Measurements from ENCODE around the gene TYW5. TPM values are rescaled to one million over a fixed set of nuclear protein-coding genes. Genes with fewer than 3 reads are reported as not detected.

TYW5 gene
- 9.9 and 10.2 TPM in 2 replicates for total RNA-seq

- intact Hi-C loops (cut with micrococcal nuclease) = loop anchor here (1.0 to 10.0 kb wide), 6 partner anchors 26 to 909 kb away; partner anchors contain the start of genes BZW1, C2orf69, CLK1 and KCTD18
Measured at GRCh38 chr2:199955339-199956061, at the start of gene TYW5, which contains the start of gene MAIP1. Gene TYW5 (minus strand): TSS chr2:199955491. CDS start chr2:199955470, 21 bp downstream. Gene MAIP1 (plus strand): TSS chr2:199955582. CDS start chr2:199955799, 217 bp downstream.

- intact Hi-C loops (cut with micrococcal nuclease) = no loop called here
Measured at GRCh38 chr2:200003444-200003843, 48.2 kb upstream of the TYW5 start.

GRCh38 chr2:200000444-200001163 lies 45.3 kb upstream of the TYW5 start:
- intact Hi-C loops (cut with micrococcal nuclease) = no loop called here

- intact Hi-C loops (cut with micrococcal nuclease) = no loop called here
Measured at GRCh38 chr2:199999166-199999565, 43.9 kb upstream of the TYW5 start.

- intact Hi-C loops (cut with micrococcal nuclease) = no loop called here
Measured at GRCh38 chr2:199997296-199997695, 42.0 kb upstream of the TYW5 start.

GRCh38 chr2:199994896-199995295 lies 39.6 kb upstream of the TYW5 start:
- intact Hi-C loops (cut with micrococcal nuclease) = no loop called here

GRCh38 chr2:199994371-199994770 lies 39.1 kb upstream of the TYW5 start:
- intact Hi-C loops (cut with micrococcal nuclease) = no loop called here

- intact Hi-C loops (cut with micrococcal nuclease) = no loop called here
Measured at GRCh38 chr2:199992296-199992695, 37.0 kb upstream of the TYW5 start.

GRCh38 chr2:199991691-199992090 lies 36.4 kb upstream of the TYW5 start:
- intact Hi-C loops (cut with micrococcal nuclease) = no loop called here

- intact Hi-C loops (cut with micrococcal nuclease) = no loop called here
Measured at GRCh38 chr2:199989822-199990221, 34.5 kb upstream of the TYW5 start.

GRCh38 chr2:199988151-199988550 lies 32.9 kb upstream of the TYW5 start:
- intact Hi-C loops (cut with micrococcal nuclease) = no loop called here

GRCh38 chr2:199987586-199987985 lies 32.3 kb upstream of the TYW5 start:
- intact Hi-C loops (cut with micrococcal nuclease) = no loop called here

- intact Hi-C loops (cut with micrococcal nuclease) = no loop called here
Measured at GRCh38 chr2:199985625-199986207, 30.4 kb upstream of the TYW5 start.

GRCh38 chr2:199984755-199985154 lies 29.5 kb upstream of the TYW5 start:
- intact Hi-C loops (cut with micrococcal nuclease) = loop anchor here (5.0 kb wide), 1 partner anchor 323 kb away; the partner anchor contains the start of gene SPATS2L

- intact Hi-C loops (cut with micrococcal nuclease) = loop anchor here (5.0 kb wide), 1 partner anchor 323 kb away; the partner anchor contains the start of gene SPATS2L
Measured at GRCh38 chr2:199984159-199984558, 28.9 kb upstream of the TYW5 start.

- intact Hi-C loops (cut with micrococcal nuclease) = loop anchor here (5.0 kb wide), 1 partner anchor 324 kb away; the partner anchor contains the start of gene SPATS2L
Measured at GRCh38 chr2:199983534-199983933, 28.2 kb upstream of the TYW5 start.

GRCh38 chr2:199982126-199982843 lies 27.0 kb upstream of the TYW5 start:
- intact Hi-C loops (cut with micrococcal nuclease) = loop anchor here (5.0 kb wide), 1 partner anchor 325 kb away; the partner anchor contains the start of gene SPATS2L

- intact Hi-C loops (cut with micrococcal nuclease) = loop anchor here (1.0 to 5.0 kb wide), 4 partner anchors 327 to 723 kb away; partner anchors contain the start of gene SPATS2L
Measured at GRCh38 chr2:199979832-199980628, 24.7 kb upstream of the TYW5 start.

- intact Hi-C loops (cut with micrococcal nuclease) = no loop called here
Measured at GRCh38 chr2:199979398-199979797, 24.1 kb upstream of the TYW5 start.

- intact Hi-C loops (cut with micrococcal nuclease) = no loop called here
Measured at GRCh38 chr2:199977984-199978415, 22.7 kb upstream of the TYW5 start.

Data from T-helper 2 cell treated with Interferon-gamma antibody and Interleukin-4, amounts not matched to agents 100 ng/mL and 5 ng/mL, for 36 hours (primary cell).